ENCODE measurements around the gene GPRC5D. TPM values are rescaled to one million over a fixed set of nuclear protein-coding genes. Genes with fewer than 3 reads are reported as not detected.

The GPRC5D gene
- total and polyA plus RNA-seq, 8 donors: 0.69 to 1.7 (median 0.84) TPM; not detected in 2

DNA sequence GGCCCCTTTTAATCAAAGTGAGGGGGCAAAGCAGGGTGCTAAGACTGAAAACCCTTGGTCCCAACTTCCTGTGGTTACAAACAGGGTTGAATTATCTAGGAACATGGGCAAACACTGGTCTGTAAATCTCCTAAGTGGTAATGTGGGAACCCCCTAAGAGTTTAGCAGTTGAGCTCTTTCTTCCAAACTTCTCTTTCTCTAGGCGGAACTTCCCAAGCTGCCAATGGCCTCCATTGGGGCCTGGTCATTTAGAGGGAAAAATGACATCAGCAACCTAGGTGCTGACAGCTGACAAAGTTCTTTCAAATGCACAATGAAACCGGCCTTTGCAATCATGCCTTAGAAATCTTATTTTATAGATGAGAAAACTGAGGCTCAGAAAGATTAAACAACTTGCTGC lies 30.4 kb upstream of the GPRC5D start:
- H3K9me3 ChIP-seq: no peaks in the 10 kb centered on the region
- H3K27me3 ChIP-seq: no peaks in the 10 kb centered on the region
- intact Hi-C loops (cut with DNase I): loop anchor here in 1 of 2 donors (5.0 kb wide), 1 partner anchor 65 kb away; no protein-coding TSS in a partner anchor
- TF ChIP-seq, protein P1, sequence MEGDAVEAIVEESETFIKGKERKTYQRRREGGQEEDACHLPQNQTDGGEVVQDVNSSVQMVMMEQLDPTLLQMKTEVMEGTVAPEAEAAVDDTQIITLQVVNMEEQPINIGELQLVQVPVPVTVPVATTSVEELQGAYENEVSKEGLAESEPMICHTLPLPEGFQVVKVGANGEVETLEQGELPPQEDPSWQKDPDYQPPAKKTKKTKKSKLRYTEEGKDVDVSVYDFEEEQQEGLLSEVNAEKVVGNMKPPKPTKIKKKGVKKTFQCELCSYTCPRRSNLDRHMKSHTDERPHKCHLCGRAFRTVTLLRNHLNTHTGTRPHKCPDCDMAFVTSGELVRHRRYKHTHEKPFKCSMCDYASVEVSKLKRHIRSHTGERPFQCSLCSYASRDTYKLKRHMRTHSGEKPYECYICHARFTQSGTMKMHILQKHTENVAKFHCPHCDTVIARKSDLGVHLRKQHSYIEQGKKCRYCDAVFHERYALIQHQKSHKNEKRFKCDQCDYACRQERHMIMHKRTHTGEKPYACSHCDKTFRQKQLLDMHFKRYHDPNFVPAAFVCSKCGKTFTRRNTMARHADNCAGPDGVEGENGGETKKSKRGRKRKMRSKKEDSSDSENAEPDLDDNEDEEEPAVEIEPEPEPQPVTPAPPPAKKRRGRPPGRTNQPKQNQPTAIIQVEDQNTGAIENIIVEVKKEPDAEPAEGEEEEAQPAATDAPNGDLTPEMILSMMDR (IDR thresholded peaks at IDR 0.05): no peak
- ATAC-seq: no peak
- DNase-seq: no peak
- no peak overlapping the region for H3K4me3 ChIP-seq
- H3K36me3 ChIP-seq: peaks cover 0 to 50% of the 10 kb centered on the region in 2 donors
- peaks cover 0 to 16% of the 10 kb centered on the region in 2 donors for H3K4me1 ChIP-seq
- no peak overlapping the region for H3K27ac ChIP-seq

DNA sequence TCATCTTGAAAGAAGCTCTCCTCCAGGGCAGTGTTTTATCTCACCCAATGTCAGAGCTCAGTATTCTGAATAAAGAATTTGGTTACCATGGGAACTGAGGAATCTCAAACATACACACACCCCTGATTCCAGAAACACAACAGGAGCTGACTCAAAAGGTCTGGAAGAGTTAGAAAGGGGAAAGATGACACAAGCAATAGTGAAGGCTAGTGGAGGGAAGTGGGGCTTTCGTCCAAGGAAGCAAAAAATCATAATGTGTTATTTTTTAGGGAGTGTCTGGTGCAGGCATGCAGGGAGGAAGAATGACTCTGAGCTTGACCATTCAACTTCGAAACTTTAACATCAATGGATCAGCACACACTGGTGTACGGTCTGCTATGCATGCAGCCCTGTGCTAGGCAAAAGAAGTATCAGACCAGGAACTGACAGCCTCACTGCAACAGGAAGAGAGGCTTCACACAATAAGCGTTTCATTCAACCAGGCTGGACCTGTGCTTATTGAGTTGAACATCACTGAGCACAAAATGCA lies 27.8 kb upstream of the GPRC5D start:
- ATAC-seq (peak; percentile 54), DNase-seq (peak in 1 of 4 donors; percentile 50)
- peak overlapping the region; percentile 45 to 49 for H3K27ac ChIP-seq
- H3K36me3 ChIP-seq: peaks cover 0 to 42% of the 10 kb centered on the region in 2 donors
- intact Hi-C loops (cut with DNase I): loop anchor here in 1 of 2 donors (5.0 kb wide), 1 partner anchor 62 kb away; no protein-coding TSS in a partner anchor
- no peaks in the 10 kb centered on the region for H3K27me3 ChIP-seq
- H3K9me3 ChIP-seq: no peaks in the 10 kb centered on the region
- no peak overlapping the region for H3K4me3 ChIP-seq
- TF ChIP-seq, protein P1 (IDR thresholded peaks at IDR 0.05): no peak
- peaks cover 5 to 31% of the 10 kb centered on the region in 2 donors for H3K4me1 ChIP-seq

DNA sequence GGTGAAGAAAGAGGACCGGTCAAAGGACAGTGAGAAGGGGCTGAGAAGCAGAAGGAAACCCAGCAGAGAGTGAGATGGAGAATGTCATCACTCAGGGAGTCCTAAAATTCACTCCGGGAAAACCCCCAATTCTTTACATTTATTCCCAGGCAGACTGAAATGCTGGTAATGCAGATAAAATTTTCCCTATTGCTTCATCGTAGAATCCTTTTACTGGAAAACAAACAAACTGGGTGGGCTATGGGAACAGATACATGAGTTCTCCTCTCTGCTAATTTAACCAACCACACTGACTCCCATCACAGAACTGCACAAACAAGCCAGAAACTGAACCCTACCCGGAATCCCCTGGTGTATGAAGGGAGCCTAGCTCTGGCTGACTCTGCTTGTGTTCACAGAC lies 27.2 kb upstream of the GPRC5D start:
- Histone ChIP-seq H3K36me3 (peaks cover 0 to 42% of the 10 kb centered on the region in 2 donors), H3K27me3 (no peaks in the 10 kb centered on the region), H3K27ac (peak overlapping the region; percentile 45 to 49), H3K4me3 (no peak overlapping the region), H3K4me1 (peaks cover 5 to 31% of the 10 kb centered on the region in 2 donors), H3K9me3 (no peaks in the 10 kb centered on the region)
- intact Hi-C loops (cut with DNase I): no loop called here
- peak in 1 of 4 donors; percentile 33 for DNase-seq
- TF ChIP-seq, protein P1 (IDR thresholded peaks at IDR 0.05): no peak
- peak; percentile 13 for ATAC-seq

DNA sequence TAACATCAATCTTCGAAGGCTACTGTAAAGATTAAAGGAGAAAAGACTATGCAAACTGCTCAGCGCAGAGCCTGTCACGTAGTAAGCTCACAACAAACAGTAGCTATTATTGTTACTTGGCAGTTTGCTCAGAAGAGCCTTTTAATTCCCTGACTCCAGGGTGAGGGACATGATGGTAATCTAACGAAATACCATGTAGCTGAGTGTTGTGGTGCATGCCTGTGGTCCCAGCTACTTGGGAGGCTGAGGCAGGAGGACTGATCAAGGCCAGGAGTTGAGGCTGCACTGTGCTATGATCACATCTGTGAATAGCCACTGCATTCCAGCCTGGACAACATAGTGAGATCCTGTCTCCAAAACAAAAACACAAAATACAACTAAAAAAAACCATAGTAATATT lies 25.3 kb upstream of the GPRC5D start:
- no peak overlapping the region for H3K4me3 ChIP-seq
- peaks cover 5 to 28% of the 10 kb centered on the region in 2 donors for H3K4me1 ChIP-seq
- peaks cover 0 to 13% of the 10 kb centered on the region in 2 donors for H3K9me3 ChIP-seq
- H3K27ac ChIP-seq: peak overlapping the region; percentile 16 to 37
- H3K36me3 ChIP-seq: peaks cover 0 to 54% of the 10 kb centered on the region in 2 donors
- H3K27me3 ChIP-seq: no peaks in the 10 kb centered on the region
- intact Hi-C loops (cut with DNase I): no loop called here
- DNase-seq (no peak), ATAC-seq (no peak)
- TF ChIP-seq, protein P1 (IDR thresholded peaks at IDR 0.05): no peak

DNA sequence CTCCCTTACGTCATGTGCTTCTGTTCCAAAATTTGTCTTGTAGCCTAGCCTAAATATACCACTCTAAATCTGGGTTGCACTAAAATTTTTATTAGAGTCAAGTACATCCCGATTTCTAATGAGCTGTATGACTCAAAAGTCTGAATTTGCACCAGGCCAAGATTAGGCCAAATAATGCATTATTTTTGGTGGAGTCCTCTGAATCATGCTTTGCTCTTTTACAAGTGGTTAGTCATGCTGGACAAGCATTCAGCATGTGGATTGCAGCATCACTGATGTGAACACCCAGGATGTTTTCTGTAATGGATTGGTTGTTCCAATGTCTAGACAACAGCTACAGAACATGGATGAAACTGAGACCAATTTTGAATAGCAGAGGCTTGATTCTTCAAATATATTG lies 24.4 kb upstream of the GPRC5D start:
- H3K9me3 ChIP-seq: peaks cover 0 to 13% of the 10 kb centered on the region in 2 donors
- no peaks in the 10 kb centered on the region for H3K27me3 ChIP-seq
- no peak overlapping the region for H3K4me3 ChIP-seq
- DNase-seq (no peak), ATAC-seq (peak; percentile 63)
- peaks cover 0 to 60% of the 10 kb centered on the region in 2 donors for H3K36me3 ChIP-seq
- peak overlapping the region; percentile 55 to 66 for H3K27ac ChIP-seq
- H3K4me1 ChIP-seq: peaks cover 5 to 28% of the 10 kb centered on the region in 2 donors
- TF ChIP-seq, protein P1 (IDR thresholded peaks at IDR 0.05): no peak
- intact Hi-C loops (cut with DNase I): no loop called here

Data from left lung (tissue), 10 donors.